ENCODE results near the gene CERS6.
A peak's percentile ranks its signal among the peaks of the same experiment; 100 is the strongest.

The CERS6 gene

DNA sequence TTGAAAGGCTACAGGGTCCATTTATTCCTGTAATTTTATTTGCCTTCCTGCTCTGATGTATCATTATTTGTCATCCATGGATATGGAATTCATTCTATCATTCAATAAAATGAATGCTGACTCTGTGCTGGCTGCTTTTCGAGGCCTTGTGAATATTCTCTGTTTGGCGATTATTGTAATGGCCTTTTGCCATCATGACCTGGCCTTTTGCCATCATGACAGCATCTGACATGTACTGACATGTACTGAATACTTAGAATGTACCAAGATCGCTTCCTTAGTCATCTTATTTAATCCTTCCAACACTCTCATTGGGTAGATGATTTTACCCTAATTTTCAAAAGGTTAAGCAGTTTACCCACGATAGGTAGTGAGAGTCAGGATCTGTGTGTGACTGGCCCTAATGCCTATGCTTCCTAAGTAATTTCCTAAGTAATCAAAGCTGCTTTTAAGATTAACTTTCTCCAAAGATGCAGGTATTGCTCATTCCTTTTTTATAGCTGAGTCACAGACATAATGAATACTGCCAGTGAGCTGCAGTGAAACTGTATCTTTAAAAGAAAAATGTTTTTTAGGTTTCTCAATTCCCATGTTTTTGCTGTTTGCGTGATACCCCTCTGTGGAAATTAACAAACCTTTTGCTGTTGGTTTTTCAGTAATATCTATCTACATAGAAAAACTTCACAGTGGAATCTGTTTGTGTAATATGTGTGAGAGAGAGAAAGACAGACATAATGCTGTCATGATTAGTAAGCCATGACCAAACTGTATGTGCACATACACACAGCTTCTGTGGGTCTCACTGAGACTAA is 127.8 kb downstream of the CERS6 start:
- Histone ChIP-seq H3K27me3 (replicated peaks; ENCODE audit: control insufficient read depth, insufficient read depth, low read length) (no peaks in the 10 kb centered on the region), H3K36me3 (ENCODE audit: control insufficient read depth, insufficient read depth, low read length, severe bottlenecking) (no peaks in the 10 kb centered on the region), H3K4me3 (ENCODE audit: low read length) (peak overlapping the region; percentile 34), H3K9ac (ENCODE audit: low read length) (peak overlapping the region; percentile 51), H3K9me3 (ENCODE audit: control insufficient read depth, low read length) (no peaks in the 10 kb centered on the region), H3K4me1 (ENCODE audit: control insufficient read depth, insufficient read depth, low read length) (peaks cover 25% of the 10 kb centered on the region)
- peak; percentile 75 for DNase-seq (ENCODE audit: low read depth)

DNA sequence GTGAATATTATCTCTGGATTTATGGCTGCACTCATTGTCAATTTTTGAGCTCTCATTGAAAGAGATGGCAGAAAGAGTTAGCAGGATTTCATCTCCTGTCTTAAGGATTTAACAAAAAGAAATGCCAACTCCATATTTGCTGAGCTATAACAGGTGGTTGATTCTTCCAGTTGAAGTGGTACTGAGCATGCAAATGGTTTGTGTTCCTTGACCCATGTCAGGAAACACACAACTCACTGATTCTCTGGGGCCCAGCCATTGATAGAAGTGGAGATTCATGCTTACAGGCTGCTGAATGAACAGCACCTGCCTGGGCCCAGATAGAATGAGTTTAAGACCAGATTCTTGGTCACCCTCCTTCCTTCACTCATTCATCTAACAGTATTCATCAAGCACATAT is 128.8 kb downstream of the CERS6 start:
- Histone ChIP-seq H3K27me3 (replicated peaks; ENCODE audit: control insufficient read depth, insufficient read depth, low read length) (no peaks in the 10 kb centered on the region), H3K9me3 (ENCODE audit: control insufficient read depth, low read length) (no peaks in the 10 kb centered on the region), H3K36me3 (ENCODE audit: control insufficient read depth, insufficient read depth, low read length, severe bottlenecking) (no peaks in the 10 kb centered on the region), H3K9ac (ENCODE audit: low read length) (no peak overlapping the region), H3K4me3 (ENCODE audit: low read length) (no peak overlapping the region), H3K4me1 (ENCODE audit: control insufficient read depth, insufficient read depth, low read length) (peaks cover 30% of the 10 kb centered on the region)
- no peak for DNase-seq (ENCODE audit: low read depth)

DNA sequence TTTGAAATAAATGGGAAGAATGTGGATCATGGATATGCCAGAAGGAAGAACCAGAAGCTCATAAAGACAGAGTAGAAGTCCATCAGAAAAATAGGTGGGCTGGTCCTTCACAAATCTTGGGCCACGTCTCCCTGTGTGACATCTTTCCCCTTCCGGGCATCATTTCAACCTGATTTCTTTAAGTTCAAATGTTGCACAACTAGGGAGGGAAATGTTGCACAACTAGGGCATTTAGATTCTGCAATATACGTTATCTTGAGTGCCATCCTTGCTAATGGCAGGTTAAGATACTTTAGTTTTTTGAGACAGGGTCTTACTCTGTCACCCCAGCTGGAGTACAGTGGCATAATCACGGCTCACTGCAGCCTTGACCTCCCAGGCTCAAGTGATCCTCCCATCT is 129.6 kb downstream of the CERS6 start:
- no peaks in the 10 kb centered on the region for H3K9me3 ChIP-seq (ENCODE audit: control insufficient read depth, low read length)
- no peak overlapping the region for H3K9ac ChIP-seq (ENCODE audit: low read length)
- no peak overlapping the region for H3K4me3 ChIP-seq (ENCODE audit: low read length)
- no peak for DNase-seq (ENCODE audit: low read depth)
- H3K36me3 ChIP-seq (ENCODE audit: control insufficient read depth, insufficient read depth, low read length, severe bottlenecking) = no peaks in the 10 kb centered on the region
- no peaks in the 10 kb centered on the region for H3K27me3 ChIP-seq (replicated peaks; ENCODE audit: control insufficient read depth, insufficient read depth, low read length)
- peaks cover 34% of the 10 kb centered on the region for H3K4me1 ChIP-seq (ENCODE audit: control insufficient read depth, insufficient read depth, low read length)

GRCh38 chr2:168587307-168587706 is 131.2 kb downstream of the CERS6 start:
- Histone ChIP-seq H3K9ac (ENCODE audit: low read length) (no peak overlapping the region), H3K4me3 (ENCODE audit: low read length) (no peak overlapping the region), H3K4me1 (ENCODE audit: control insufficient read depth, insufficient read depth, low read length) (peaks cover 34% of the 10 kb centered on the region), H3K27me3 (replicated peaks; ENCODE audit: control insufficient read depth, insufficient read depth, low read length) (no peaks in the 10 kb centered on the region), H3K36me3 (ENCODE audit: control insufficient read depth, insufficient read depth, low read length, severe bottlenecking) (no peaks in the 10 kb centered on the region), H3K9me3 (ENCODE audit: control insufficient read depth, low read length) (no peaks in the 10 kb centered on the region)
- no peak for DNase-seq (ENCODE audit: low read depth)

GRCh38 chr2:168589236-168590211 is 133.5 kb downstream of the CERS6 start:
- Histone ChIP-seq H3K4me3 (ENCODE audit: low read length) (no peak overlapping the region), H3K9ac (ENCODE audit: low read length) (no peak overlapping the region), H3K9me3 (ENCODE audit: control insufficient read depth, low read length) (no peaks in the 10 kb centered on the region), H3K36me3 (ENCODE audit: control insufficient read depth, insufficient read depth, low read length, severe bottlenecking) (no peaks in the 10 kb centered on the region), H3K27me3 (replicated peaks; ENCODE audit: control insufficient read depth, insufficient read depth, low read length) (no peaks in the 10 kb centered on the region), H3K4me1 (ENCODE audit: control insufficient read depth, insufficient read depth, low read length) (peaks cover 19% of the 10 kb centered on the region)
- no peak for DNase-seq (ENCODE audit: low read depth)

DNA sequence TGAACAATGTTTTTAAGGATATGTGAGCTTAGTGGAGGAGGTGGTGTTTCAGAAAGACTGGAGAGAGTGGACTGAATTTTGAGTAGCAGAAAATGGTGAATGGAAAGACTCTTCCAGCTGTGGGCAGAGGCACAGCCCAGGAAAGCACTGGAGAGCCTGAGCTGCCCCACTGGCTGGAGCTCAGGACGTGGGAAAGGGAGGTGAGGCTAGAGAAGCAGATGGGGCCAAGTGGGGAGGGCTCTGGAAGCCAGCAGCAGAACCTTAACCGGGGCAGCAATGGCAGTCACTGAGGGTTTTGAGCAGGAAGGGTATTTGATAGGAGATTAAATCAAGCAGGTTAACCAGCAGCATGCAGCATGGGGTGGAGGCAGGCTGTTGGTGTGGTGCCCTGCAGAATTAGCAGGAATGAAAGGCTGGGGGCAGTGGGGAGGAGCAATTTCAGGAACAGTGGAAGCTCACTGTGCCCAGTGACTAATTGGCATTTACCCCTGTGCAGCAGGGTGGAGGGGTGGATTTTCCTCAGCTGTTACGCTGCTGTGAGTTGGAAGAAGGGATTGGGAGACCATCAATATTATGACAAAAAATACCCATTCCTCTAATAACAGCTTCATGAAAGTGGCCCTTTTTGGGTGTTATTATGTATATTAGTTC is 136.2 kb downstream of the CERS6 start:
- Histone ChIP-seq H3K9me3 (ENCODE audit: control insufficient read depth, low read length) (no peaks in the 10 kb centered on the region), H3K4me3 (ENCODE audit: low read length) (no peak overlapping the region), H3K4me1 (ENCODE audit: control insufficient read depth, insufficient read depth, low read length) (peaks cover 12% of the 10 kb centered on the region), H3K9ac (ENCODE audit: low read length) (no peak overlapping the region), H3K36me3 (ENCODE audit: control insufficient read depth, insufficient read depth, low read length, severe bottlenecking) (no peaks in the 10 kb centered on the region), H3K27me3 (replicated peaks; ENCODE audit: control insufficient read depth, insufficient read depth, low read length) (no peaks in the 10 kb centered on the region)
- DNase-seq (ENCODE audit: low read depth) = no peak

DNA sequence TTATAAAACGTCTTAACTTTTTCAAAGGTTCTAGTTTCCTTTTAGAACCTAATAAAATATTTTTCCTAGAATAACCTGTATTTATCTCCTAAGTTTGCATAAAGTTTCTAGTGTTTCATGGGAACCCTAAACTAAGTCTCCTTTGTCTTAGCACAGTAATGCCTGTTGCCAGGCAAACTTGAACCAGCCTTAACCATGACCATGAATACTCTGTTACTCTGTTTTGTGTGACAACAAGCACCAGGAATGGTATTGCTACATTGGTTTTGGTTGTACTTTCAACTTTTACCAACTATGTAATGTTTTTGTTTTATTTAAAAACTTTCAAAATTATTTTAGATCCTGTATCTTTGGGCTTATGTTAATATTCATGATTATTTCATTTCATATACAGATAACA is 137.6 kb downstream of the CERS6 start:
- H3K9me3 ChIP-seq (ENCODE audit: control insufficient read depth, low read length) = no peaks in the 10 kb centered on the region
- no peak overlapping the region for H3K9ac ChIP-seq (ENCODE audit: low read length)
- DNase-seq (ENCODE audit: low read depth) = peak; percentile 22
- H3K4me3 ChIP-seq (ENCODE audit: low read length) = no peak overlapping the region
- H3K36me3 ChIP-seq (ENCODE audit: control insufficient read depth, insufficient read depth, low read length, severe bottlenecking) = no peaks in the 10 kb centered on the region
- no peaks in the 10 kb centered on the region for H3K27me3 ChIP-seq (replicated peaks; ENCODE audit: control insufficient read depth, insufficient read depth, low read length)
- peaks cover 12% of the 10 kb centered on the region for H3K4me1 ChIP-seq (ENCODE audit: control insufficient read depth, insufficient read depth, low read length)

DNA sequence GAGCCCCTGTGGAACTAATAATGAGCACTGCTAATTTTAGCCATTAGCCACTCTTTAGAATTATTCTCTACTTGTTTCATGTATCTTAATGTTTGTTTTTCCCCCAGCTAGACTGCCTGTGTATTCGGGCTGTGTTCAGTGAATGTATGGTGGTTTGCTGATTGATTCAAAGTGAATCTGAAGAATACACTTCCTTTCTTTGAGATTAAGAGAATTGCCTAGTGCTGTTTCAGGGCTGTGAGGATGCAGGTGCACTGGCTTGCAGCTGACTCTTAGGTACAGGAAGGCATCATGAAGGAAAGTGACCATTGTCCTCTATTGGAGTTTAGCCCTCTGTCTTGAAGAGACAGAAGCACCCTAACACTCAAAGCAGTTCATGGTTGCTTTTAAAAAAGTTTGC is 138.7 kb downstream of the CERS6 start:
- Histone ChIP-seq H3K9me3 (ENCODE audit: control insufficient read depth, low read length) (no peaks in the 10 kb centered on the region), H3K27me3 (replicated peaks; ENCODE audit: control insufficient read depth, insufficient read depth, low read length) (no peaks in the 10 kb centered on the region), H3K4me3 (ENCODE audit: low read length) (no peak overlapping the region), H3K4me1 (ENCODE audit: control insufficient read depth, insufficient read depth, low read length) (peaks cover 9% of the 10 kb centered on the region), H3K9ac (ENCODE audit: low read length) (no peak overlapping the region), H3K36me3 (ENCODE audit: control insufficient read depth, insufficient read depth, low read length, severe bottlenecking) (no peaks in the 10 kb centered on the region)
- DNase-seq (ENCODE audit: low read depth) = no peak

DNA sequence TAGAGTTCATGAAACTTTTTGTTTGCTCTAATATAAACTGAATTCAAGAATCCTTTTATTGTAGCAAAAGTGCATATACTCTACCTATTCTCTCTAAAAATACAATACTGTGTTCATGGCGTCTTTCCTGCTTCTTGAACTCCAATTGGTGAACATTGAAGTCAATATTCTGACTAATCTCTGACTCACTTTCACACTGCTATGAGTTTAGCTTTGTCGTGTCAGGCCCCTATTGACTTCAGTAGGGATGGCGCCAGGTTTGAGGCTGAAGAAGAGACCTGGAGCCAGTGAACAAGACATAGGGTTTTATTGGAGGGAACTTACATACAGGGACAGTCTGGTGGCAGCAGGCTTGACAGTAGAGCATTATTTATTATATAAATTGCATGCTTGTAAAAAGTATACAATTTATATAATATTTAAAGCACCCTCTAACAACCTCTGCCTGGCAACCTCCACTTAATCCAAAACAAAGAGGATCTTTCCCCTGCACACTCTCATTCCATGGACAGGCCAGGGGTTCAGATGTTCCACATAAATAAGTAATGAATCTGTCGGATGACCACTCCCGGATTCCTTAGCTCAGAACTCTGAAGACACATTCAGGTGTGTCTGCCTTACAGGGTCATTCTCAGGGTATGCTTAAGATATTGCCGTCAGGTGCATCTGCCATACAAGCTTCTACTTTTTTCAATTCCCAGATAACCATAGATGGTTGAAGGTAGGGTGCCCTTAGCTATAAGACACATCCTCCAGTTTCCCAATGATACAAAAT is 141.0 kb downstream of the CERS6 start:
- no peak for DNase-seq (ENCODE audit: low read depth)
- no peak overlapping the region for H3K4me3 ChIP-seq (ENCODE audit: low read length)
- H3K9me3 ChIP-seq (ENCODE audit: control insufficient read depth, low read length) = no peaks in the 10 kb centered on the region
- H3K36me3 ChIP-seq (ENCODE audit: control insufficient read depth, insufficient read depth, low read length, severe bottlenecking) = no peaks in the 10 kb centered on the region
- H3K4me1 ChIP-seq (ENCODE audit: control insufficient read depth, insufficient read depth, low read length) = peaks cover 4% of the 10 kb centered on the region
- no peak overlapping the region for H3K9ac ChIP-seq (ENCODE audit: low read length)
- no peaks in the 10 kb centered on the region for H3K27me3 ChIP-seq (replicated peaks; ENCODE audit: control insufficient read depth, insufficient read depth, low read length)

DNA sequence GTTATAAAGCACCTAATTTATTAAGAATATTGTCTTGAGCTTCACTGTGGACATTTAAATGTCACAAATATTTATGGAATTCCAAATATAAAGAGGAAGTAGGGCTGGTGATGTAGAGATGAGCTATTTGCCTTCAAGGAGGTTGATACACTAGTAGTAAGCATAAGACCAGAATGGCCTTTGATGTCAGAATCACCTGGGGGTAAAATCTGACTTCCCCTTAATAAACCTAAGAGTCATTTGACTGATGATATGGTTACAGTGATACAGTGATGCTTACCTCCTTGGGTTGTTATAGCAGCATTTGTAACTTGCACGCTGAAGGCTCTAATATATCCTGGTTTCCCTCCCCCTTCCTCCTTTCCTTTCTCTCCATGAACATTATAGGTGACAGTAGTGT is 143.7 kb downstream of the CERS6 start:
- Histone ChIP-seq H3K9ac (ENCODE audit: low read length) (no peak overlapping the region), H3K4me3 (ENCODE audit: low read length) (no peak overlapping the region), H3K9me3 (ENCODE audit: control insufficient read depth, low read length) (no peaks in the 10 kb centered on the region), H3K36me3 (ENCODE audit: control insufficient read depth, insufficient read depth, low read length, severe bottlenecking) (no peaks in the 10 kb centered on the region), H3K27me3 (replicated peaks; ENCODE audit: control insufficient read depth, insufficient read depth, low read length) (no peaks in the 10 kb centered on the region), H3K4me1 (ENCODE audit: control insufficient read depth, insufficient read depth, low read length) (no peaks in the 10 kb centered on the region)
- no peak for DNase-seq (ENCODE audit: low read depth)

Data from adipocyte (in vitro differentiated cells).